Epithelial cell of alveolus of lung (primary cell): ENCODE results near the gene TRIM45. TPM values are rescaled to one million over a fixed set of nuclear protein-coding genes. Genes with fewer than 3 reads are reported as not detected.

Experiments used
- total RNA-seq: library from RNA; depleted of rRNA; stranded (reverse); fragments of >200 nt; gene quantifications from 2 replicates; pipeline ENCODE4 v1.2.1, GENCODE V29; 2015

Gene TRIM45
- total RNA-seq = 1.8 and 2.5 TPM in 2 replicates

GRCh38 chr1:117121589-117122329 lies at the start of gene TRIM45:
Gene TRIM45, minus strand, starts transcription at chr1:117121749. Its CDS starts 548 bp downstream, at chr1:117121201.

Other genes starting within 250 kb of the TRIM45 start
- 27.0 and 32.8 TPM in 2 replicates for gene PTGFRN, start 211.8 kb downstream of the TRIM45 start, total RNA-seq
- gene CD101, start 120.0 kb downstream of the TRIM45 start, total RNA-seq = under 0.01 and 0.32 TPM in 2 replicates
- gene TTF2, start 61.4 kb downstream of the TRIM45 start, total RNA-seq = 8.8 and 14.5 TPM in 2 replicates
- not detected in 2 replicates for gene VTCN1, start 89.2 kb upstream of the TRIM45 start, total RNA-seq
- gene MAN1A2, start 245.7 kb upstream of the TRIM45 start, total RNA-seq = 25.6 and 28.8 TPM in 2 replicates